Endothelial cell (in vitro differentiated cells): ENCODE measurements around the gene SKIC8. TPM values are rescaled to one million over a fixed set of nuclear protein-coding genes. Genes with fewer than 3 reads are reported as not detected.

Experiments
- DNase-seq: peaks from one replicate; pipeline ENCODE4 v3.0.0; 2021; ENCODE audit warnings: low spot score
- H3K27ac Mint-ChIP-seq: one replicate; pipeline ENCODE4 v1.8.0; 2021; ENCODE audit warnings: mixed read lengths, inconsistent platforms; ENCODE audit not compliant: unreplicated experiment
- H3K27me3 Mint-ChIP-seq: one replicate; pipeline ENCODE4 v1.8.0; 2021; ENCODE audit warnings: mild to moderate bottlenecking, moderate library complexity, mixed read lengths, inconsistent platforms; ENCODE audit not compliant: unreplicated experiment
- H3K36me3 Mint-ChIP-seq: one replicate; pipeline ENCODE4 v1.8.0; 2021; ENCODE audit warnings: mild to moderate bottlenecking, low read depth, mixed read lengths, inconsistent platforms; ENCODE audit not compliant: unreplicated experiment
- H3K4me1 Mint-ChIP-seq: one replicate; pipeline ENCODE4 v1.8.0; 2021; ENCODE audit warnings: mild to moderate bottlenecking, mixed read lengths, inconsistent platforms; ENCODE audit not compliant: unreplicated experiment
- H3K4me3 Mint-ChIP-seq: one replicate; pipeline ENCODE4 v1.8.0; 2021; ENCODE audit warnings: mild to moderate bottlenecking, mixed read lengths, inconsistent platforms; ENCODE audit not compliant: unreplicated experiment
- H3K9me3 Mint-ChIP-seq: one replicate; pipeline ENCODE4 v1.8.0; 2021; ENCODE audit warnings: mixed read lengths, inconsistent platforms; ENCODE audit not compliant: unreplicated experiment
- CTCF ChIP-seq: fragments of 200-600 bp; sonication (generic); IDR thresholded peaks from one replicate; pipeline ENCODE4 v1.5.0; 2021; ENCODE audit warnings: antibody characterized with exemption; ENCODE audit not compliant: unreplicated experiment
- total RNA-seq: library from RNA; stranded (reverse); fragmentation: NEBNext Ultra II Directional; extraction: Animal tissue kit (Norgen Biotek cat#: 25700); gene quantifications from one replicate; pipeline ENCODE4 v1.2.1, GENCODE V29; 2021; ENCODE audit not compliant: unreplicated experiment

The SKIC8 gene
- total RNA-seq, 1 donor from 2014 or later: 43.9 TPM

GRCh38 chr15:78321786-78322185, 22.4 kb upstream of the SKIC8 start:
- no peak for DNase-seq
- H3K27ac Mint-ChIP-seq: peak overlapping the region; percentile 81
- H3K36me3 Mint-ChIP-seq: peaks cover 3% of the 10 kb centered on the region
- H3K9me3 Mint-ChIP-seq: no peaks in the 10 kb centered on the region
- H3K4me1 Mint-ChIP-seq: peaks cover 13% of the 10 kb centered on the region
- H3K4me3 Mint-ChIP-seq: no peak overlapping the region
- H3K27me3 Mint-ChIP-seq: peaks cover 5% of the 10 kb centered on the region
- no peak for TF ChIP-seq CTCF

- TF ChIP-seq CTCF: no peak
- no peak for DNase-seq
- Mint-ChIP-seq H3K4me1 (peaks cover 13% of the 10 kb centered on the region), H3K27me3 (peaks cover 5% of the 10 kb centered on the region), H3K36me3 (peaks cover 3% of the 10 kb centered on the region), H3K27ac (no peak overlapping the region), H3K9me3 (no peaks in the 10 kb centered on the region), H3K4me3 (no peak overlapping the region)
Observed at GRCh38 chr15:78321041-78321570, 21.7 kb upstream of the SKIC8 start.

GRCh38 chr15:78320183-78320582, 20.8 kb upstream of the SKIC8 start:
- no peaks in the 10 kb centered on the region for H3K9me3 Mint-ChIP-seq
- H3K4me1 Mint-ChIP-seq: peaks cover 13% of the 10 kb centered on the region
- H3K27ac Mint-ChIP-seq: no peak overlapping the region
- no peak for TF ChIP-seq CTCF
- H3K27me3 Mint-ChIP-seq: peaks cover 5% of the 10 kb centered on the region
- peaks cover 3% of the 10 kb centered on the region for H3K36me3 Mint-ChIP-seq
- no peak for DNase-seq
- H3K4me3 Mint-ChIP-seq: no peak overlapping the region

- DNase-seq: no peak
- Mint-ChIP-seq H3K4me3 (no peak overlapping the region), H3K9me3 (no peaks in the 10 kb centered on the region), H3K36me3 (peaks cover 3% of the 10 kb centered on the region), H3K4me1 (peaks cover 13% of the 10 kb centered on the region), H3K27me3 (peaks cover 5% of the 10 kb centered on the region), H3K27ac (no peak overlapping the region)
- TF ChIP-seq CTCF: no peak
Observed at GRCh38 chr15:78319588-78319987, 20.2 kb upstream of the SKIC8 start.

GRCh38 chr15:78317145-78317836, 17.9 kb upstream of the SKIC8 start:
- TF ChIP-seq CTCF: no peak
- H3K27ac Mint-ChIP-seq: peak overlapping the region; percentile 26
- H3K4me3 Mint-ChIP-seq: no peak overlapping the region

More at GRCh38 chr15:78317145-78317836, 17.9 kb upstream of the SKIC8 start:
- H3K9me3 Mint-ChIP-seq: no peaks in the 10 kb centered on the region
- H3K4me1 Mint-ChIP-seq: peaks cover 8% of the 10 kb centered on the region
- peaks cover 8% of the 10 kb centered on the region for H3K27me3 Mint-ChIP-seq
- DNase-seq: no peak
- no peaks in the 10 kb centered on the region for H3K36me3 Mint-ChIP-seq
